Glutamatergic neuron (in vitro differentiated cells): Measurements from ENCODE around the gene TMEM37. TPM values are rescaled to one million over a fixed set of nuclear protein-coding genes. Genes with fewer than 3 reads are reported as not detected.

ENCODE experiments used
- DNase-seq: peaks from one replicate; pipeline ENCODE4 v3.0.0; 2022
- H3K27ac Mint-ChIP-seq: one replicate; pipeline ENCODE4 v1.8.0; 2020; ENCODE audit warnings: mild to moderate bottlenecking, mixed read lengths, inconsistent platforms; ENCODE audit not compliant: unreplicated experiment
- H3K27me3 Mint-ChIP-seq: one replicate; pipeline ENCODE4 v1.8.0; 2020; ENCODE audit warnings: mild to moderate bottlenecking, moderate library complexity, mixed read lengths, inconsistent platforms; ENCODE audit not compliant: unreplicated experiment
- H3K36me3 Mint-ChIP-seq: one replicate; pipeline ENCODE4 v1.8.0; 2020; ENCODE audit warnings: mild to moderate bottlenecking, mixed read lengths, inconsistent platforms; ENCODE audit not compliant: unreplicated experiment
- H3K4me1 Mint-ChIP-seq: one replicate; pipeline ENCODE4 v1.8.0; 2020; ENCODE audit warnings: mild to moderate bottlenecking, low read depth, mixed read lengths, inconsistent platforms; ENCODE audit not compliant: unreplicated experiment
- H3K4me3 Mint-ChIP-seq: one replicate; pipeline ENCODE4 v1.8.0; 2020; ENCODE audit warnings: mild to moderate bottlenecking, mixed read lengths, inconsistent platforms; ENCODE audit not compliant: unreplicated experiment
- H3K9me3 Mint-ChIP-seq: one replicate; pipeline ENCODE4 v1.8.0; 2020; ENCODE audit warnings: mild to moderate bottlenecking, moderate library complexity, mixed read lengths, inconsistent platforms; ENCODE audit not compliant: unreplicated experiment
- total RNA-seq: library from RNA; stranded (reverse); fragmentation: NEBNext Ultra II Directional; extraction: Animal tissue kit (Norgen Biotek cat#: 25700); gene quantifications from one replicate; pipeline ENCODE4 v1.2.1, GENCODE V29; 2021; ENCODE audit not compliant: unreplicated experiment
- TF ChIP-seq, protein P1 (sequence below): fragments of 200-600 bp; sonication (generic); IDR thresholded peaks from one replicate; pipeline ENCODE4 v1.5.0; 2021; ENCODE audit not compliant: partially characterized antibody, unreplicated experiment

TMEM37 gene
- total RNA-seq, 1 donor from 2014 or later, result not detected

DNA sequence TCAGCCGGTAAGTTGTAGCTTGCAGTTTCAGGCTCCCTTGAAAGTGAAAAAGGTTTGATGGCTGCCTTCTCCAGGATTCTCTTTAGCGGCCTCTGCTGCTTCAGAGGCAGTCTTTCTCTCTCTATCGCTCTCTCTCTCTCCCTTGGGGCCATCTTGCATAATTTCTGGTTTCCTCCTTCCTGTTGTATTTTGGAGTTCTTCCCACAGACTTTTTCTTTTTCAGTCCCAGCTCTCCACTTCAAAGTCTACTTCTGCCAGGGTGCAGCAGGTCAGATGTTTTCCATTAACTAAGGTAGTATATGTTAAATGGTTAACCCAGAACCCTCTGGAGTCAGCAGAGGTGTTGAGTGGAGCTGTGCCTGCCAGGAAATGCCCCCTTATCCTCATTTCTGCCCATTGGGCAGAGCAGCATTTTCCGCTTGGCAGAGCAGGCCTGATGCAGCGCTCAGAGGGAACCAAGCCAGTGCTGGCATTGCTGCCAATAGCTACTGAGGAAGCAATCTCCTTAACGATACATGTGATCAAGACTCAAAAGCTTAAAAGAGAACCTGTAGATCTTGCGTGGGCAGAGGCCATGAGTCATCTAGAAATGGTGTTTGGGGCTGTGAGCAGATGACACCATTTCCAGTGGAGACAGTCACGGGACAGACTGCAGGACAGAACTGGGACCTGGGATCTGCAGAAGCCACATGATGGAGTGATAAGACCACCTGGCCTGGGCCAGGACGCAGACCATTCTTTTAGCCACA is 44.1 kb upstream of the TMEM37 start:
- H3K9me3 Mint-ChIP-seq, result no peaks in the 10 kb centered on the region
- peaks cover 2% of the 10 kb centered on the region for H3K4me1 Mint-ChIP-seq
- DNase-seq, result no peak
- TF ChIP-seq, protein P1, sequence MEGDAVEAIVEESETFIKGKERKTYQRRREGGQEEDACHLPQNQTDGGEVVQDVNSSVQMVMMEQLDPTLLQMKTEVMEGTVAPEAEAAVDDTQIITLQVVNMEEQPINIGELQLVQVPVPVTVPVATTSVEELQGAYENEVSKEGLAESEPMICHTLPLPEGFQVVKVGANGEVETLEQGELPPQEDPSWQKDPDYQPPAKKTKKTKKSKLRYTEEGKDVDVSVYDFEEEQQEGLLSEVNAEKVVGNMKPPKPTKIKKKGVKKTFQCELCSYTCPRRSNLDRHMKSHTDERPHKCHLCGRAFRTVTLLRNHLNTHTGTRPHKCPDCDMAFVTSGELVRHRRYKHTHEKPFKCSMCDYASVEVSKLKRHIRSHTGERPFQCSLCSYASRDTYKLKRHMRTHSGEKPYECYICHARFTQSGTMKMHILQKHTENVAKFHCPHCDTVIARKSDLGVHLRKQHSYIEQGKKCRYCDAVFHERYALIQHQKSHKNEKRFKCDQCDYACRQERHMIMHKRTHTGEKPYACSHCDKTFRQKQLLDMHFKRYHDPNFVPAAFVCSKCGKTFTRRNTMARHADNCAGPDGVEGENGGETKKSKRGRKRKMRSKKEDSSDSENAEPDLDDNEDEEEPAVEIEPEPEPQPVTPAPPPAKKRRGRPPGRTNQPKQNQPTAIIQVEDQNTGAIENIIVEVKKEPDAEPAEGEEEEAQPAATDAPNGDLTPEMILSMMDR, result no peak
- H3K36me3 Mint-ChIP-seq, result no peaks in the 10 kb centered on the region
- no peak overlapping the region for H3K4me3 Mint-ChIP-seq
- peaks cover 2% of the 10 kb centered on the region for H3K27me3 Mint-ChIP-seq
- H3K27ac Mint-ChIP-seq, result no peak overlapping the region

DNA sequence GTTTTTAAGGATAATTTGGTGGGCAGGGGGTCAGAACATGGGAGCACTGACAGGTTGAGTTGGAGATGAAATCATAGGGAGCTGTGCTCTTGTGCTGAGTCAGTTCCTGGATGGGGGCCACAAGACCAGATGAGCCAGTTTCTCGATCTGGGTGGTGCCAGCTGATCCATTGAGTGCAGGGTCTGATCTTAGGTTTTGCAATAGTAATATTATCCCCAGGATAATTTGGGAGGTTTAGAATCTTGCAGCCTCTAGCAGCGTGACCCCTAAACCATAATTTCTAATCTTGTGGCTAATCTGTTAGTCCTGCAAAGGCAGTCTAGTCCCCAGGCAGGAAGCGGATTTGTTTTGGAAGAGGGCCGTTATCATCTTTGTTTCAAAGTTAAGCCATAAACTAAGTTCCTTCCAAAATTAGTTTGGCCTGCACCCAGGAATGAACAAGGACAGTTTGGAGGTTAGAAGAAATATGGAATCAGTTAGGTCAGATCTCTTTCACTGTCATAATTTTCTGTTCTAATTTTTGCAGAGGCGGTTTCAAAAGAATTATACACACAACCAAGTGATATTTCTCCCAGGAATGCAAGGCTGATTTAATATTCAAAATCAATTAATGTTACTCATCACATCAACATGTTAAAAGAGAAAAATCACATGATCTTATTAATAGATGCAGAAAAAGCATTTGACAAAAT is 41.9 kb upstream of the TMEM37 start:
- H3K4me3 Mint-ChIP-seq, result no peak overlapping the region
- TF ChIP-seq, protein P1, result no peak
- H3K4me1 Mint-ChIP-seq, result peaks cover 2% of the 10 kb centered on the region
- H3K27ac Mint-ChIP-seq, result no peak overlapping the region
- no peaks in the 10 kb centered on the region for H3K9me3 Mint-ChIP-seq
- no peaks in the 10 kb centered on the region for H3K36me3 Mint-ChIP-seq
- H3K27me3 Mint-ChIP-seq, result peaks cover 2% of the 10 kb centered on the region
- no peak for DNase-seq

DNA sequence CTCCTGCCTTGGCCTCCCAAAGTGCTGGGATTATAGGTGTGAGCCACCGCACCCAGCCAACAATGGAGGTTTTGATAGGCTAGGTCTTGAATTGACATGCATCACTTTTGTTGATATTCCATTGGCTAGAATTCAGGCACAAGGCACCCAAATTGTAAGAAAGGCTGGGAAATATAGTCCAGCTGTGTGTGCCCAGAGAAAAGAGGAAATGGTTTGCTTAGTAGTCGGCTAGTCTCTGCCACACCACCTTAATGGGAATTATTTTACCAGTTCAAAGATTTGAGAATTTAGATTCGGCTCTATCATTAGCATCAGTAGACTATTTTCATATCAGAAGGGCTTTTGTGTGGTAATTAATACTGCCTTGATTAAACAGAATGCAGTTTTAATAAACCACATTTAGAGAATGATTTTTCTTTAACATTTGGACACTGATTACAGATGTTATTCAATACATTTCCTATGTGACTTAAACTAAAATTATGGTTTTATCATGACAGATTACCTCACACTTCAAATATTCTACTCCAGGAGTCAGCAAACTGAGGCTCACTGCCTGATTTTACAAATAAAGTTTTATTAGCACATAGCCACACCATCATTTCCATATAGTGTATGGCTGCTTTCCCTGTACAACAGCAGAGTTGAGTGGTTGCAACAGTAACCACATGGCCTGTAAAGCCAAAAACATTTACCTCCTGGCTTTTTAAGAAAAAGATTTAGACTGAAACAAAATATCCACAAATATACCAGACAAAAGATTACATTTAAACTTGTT is 37.5 kb upstream of the TMEM37 start:
- Mint-ChIP-seq H3K4me3 (no peak overlapping the region), H3K27ac (no peak overlapping the region), H3K4me1 (no peaks in the 10 kb centered on the region), H3K9me3 (no peaks in the 10 kb centered on the region), H3K36me3 (no peaks in the 10 kb centered on the region), H3K27me3 (peaks cover 2% of the 10 kb centered on the region)
- TF ChIP-seq, protein P1, result no peak
- no peak for DNase-seq

DNA sequence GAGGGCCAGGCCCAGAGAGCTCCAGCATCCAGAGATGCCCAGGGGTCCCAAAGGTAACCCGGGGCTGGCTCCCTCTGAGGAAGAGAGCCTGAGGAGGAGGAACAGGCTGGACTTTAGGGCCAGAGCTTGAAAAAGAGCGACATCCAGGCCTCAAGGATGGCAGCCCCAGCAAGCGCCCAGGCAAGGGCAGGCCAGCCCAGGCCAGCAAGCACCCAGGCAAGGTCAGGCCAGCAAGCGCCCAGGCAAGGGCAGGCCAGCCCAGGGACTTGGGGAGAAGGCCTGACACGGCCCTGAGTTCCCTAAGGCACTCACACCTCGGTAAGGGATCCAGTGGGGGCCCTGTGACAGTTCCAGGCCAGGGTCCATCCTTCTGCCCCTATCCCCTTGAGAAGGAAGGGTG is 34.5 kb upstream of the TMEM37 start:
- Mint-ChIP-seq H3K9me3 (no peaks in the 10 kb centered on the region), H3K4me3 (no peak overlapping the region), H3K27ac (no peak overlapping the region), H3K27me3 (peaks cover 2% of the 10 kb centered on the region), H3K4me1 (no peaks in the 10 kb centered on the region), H3K36me3 (no peaks in the 10 kb centered on the region)
- TF ChIP-seq, protein P1, result no peak
- DNase-seq, result no peak
